GM18861 (cell line): ENCODE measurements around the gene CCDC71L.
A peak's percentile ranks its signal among the peaks of the same experiment; 100 is the strongest.
"Not testable (repeated sequence)": the region's sequence is repeated elsewhere in the genome, so short reads cannot be mapped to it uniquely, and the experiment has no call there.

Experiments
- ATAC-seq: cut with Tn5 transposase; IDR thresholded peaks from one replicate; pipeline ENCODE4 v1.9.1; 2021; ENCODE audit not compliant: unreplicated experiment

CCDC71L gene

GRCh38 chr7:106660862-106661720 is at the start of gene CCDC71L:
TSS of gene CCDC71L (minus strand) at chr7:106661158. CDS start at chr7:106660896, 262 bp downstream.
- peak; percentile 44 for ATAC-seq

DNA sequence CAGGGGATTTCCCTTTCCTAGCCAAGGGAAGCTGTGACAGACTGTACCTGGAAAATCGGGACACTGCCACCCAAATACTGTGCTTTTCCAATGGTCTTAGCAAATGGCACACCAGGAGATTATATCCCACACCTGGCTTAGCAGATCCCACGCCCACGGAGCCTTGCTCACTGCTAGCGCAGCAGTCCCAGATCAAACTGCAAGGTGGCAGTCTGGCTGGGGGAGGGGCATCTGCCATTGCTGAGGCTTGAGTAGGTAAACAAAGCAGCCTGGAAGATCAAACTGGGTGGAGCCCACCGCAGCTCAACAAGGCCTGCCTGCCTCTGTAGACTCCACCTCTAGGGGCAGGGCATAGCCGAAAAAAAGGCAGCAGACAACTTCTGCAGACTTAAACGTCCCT is 48.6 kb upstream of the CCDC71L start:
- ATAC-seq, result not testable (repeated sequence)

DNA sequence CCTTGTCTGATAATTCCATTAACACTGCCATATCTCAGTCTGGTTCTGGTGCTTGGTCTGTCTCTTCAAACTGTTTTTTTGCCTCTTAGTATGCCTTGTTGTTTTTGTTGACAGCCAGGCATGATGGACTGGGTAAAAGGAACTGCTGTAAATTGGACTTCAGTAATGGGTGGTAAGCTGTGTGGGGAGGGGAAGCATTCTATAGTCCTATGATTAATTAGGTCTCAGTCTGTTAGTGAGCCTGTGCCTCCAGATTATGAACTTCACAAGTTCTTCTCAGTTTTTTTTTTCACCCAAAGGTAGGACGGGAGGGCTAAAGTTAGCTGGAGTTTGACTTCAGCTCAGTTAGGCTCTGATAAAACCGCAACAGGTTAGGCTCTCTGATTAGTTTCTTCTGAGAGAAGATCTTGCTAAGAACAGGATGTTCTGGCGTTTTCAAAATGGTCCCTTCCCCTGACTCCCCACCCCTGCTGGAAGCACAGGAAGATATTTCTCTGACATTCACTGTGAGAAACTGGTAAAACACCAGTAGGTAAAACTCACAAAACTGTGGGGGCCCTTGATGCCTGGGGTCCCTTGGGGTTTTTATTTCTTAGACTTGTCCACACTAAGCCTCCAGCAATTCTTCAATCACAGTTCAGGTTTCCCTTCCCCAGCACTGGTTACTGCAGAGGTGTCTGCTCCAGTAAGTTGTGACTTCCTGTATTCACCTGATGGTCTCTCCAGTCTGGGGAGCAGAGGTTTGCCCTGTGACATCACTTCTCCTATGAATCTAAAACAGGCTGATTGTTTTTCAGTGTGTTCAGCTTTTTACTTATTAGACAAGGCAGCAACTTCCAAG is 43.3 kb upstream of the CCDC71L start:
- ATAC-seq, result no peak

GRCh38 chr7:106693677-106694353 is 32.9 kb upstream of the CCDC71L start:
- ATAC-seq, result no peak

DNA sequence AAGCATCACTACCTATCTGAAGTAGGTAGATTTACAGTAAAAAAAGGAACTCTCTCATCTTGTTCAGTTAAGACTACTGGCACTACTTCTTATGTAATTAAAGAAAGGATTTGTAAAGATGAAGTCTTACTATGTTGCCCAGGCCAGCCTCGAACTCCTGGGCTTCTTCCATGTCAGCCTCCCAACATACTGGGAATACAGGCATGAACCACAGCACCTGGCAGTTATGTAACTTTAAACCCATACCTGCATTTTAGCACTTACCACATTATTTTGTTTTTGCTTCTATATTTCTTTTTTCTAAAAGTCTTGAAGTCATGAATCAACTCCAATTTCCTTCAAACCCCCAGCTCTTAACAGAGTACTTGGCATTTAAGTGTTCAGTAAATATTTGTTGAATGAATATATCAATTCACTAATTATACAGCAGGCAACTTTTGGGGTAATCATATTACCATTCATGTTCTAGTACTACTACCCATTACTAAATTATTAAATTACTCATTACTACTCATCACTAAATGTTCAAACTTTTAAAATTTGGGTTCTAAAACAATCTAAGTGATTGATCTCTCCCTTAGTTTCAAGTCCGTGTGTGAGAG is 31.6 kb upstream of the CCDC71L start:
- ATAC-seq, result no peak

DNA sequence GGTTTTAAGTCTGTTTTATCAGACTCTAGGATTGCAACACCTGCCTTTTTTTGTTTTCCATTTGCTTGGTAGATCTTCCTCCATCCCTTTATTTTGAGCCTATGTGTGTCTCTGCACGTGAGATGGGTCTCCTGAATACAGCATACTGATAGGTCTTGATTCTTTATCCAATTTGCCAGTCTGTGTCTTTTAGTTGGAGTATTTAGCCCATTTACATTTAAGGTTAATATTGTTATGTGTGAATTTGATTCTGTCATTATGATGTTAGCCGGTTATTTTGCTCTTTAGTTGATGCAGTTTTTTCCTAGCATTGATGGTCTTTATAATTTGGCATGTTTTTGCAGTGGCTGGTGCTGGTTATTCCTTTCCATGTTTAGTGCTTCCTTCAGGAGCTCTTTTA is 27.2 kb upstream of the CCDC71L start:
- ATAC-seq, result not testable (repeated sequence)

DNA sequence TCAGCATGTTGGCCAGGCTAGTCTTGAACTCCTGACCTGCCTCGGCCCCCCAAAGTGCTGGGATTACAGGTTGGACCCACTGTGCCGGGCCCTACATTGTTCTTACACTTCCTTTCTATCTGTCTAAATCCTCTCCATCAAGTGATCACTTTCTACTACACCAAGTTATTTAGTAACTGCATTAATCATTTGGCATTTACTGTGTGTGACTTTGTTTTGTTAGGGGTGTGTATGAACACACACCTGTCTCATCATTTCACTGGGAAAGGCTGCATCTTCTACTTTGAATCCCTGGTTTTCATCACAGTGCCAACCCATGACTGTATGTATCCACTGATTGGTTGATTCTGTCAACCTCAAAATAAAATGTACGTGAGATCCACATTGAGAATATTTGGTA is 23.0 kb upstream of the CCDC71L start:
- ATAC-seq, result no peak

GRCh38 chr7:106681815-106682495 is 21.0 kb upstream of the CCDC71L start:
- ATAC-seq, result no peak

- peak; percentile 97 for ATAC-seq
These were observed 18.4 kb upstream of the CCDC71L start for GRCh38 chr7:106679153-106679931.

DNA sequence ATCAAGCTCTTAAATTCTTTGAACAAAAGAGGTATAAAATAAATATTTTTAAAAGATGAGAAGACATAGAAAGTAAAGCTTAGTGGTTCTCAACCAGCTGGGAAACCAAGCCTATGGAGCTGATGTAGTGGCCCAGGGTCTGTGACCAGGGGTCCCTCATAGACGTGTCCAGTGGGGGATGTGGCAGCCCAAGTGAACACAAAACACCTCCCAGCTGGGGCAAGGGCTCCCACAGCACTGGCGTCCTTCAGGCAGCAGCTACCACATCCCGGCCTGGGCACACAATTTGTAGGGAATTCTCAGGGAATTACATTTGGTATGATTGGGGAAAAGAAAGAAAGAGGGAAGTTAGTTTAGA is 17.8 kb upstream of the CCDC71L start:
- ATAC-seq, result no peak

DNA sequence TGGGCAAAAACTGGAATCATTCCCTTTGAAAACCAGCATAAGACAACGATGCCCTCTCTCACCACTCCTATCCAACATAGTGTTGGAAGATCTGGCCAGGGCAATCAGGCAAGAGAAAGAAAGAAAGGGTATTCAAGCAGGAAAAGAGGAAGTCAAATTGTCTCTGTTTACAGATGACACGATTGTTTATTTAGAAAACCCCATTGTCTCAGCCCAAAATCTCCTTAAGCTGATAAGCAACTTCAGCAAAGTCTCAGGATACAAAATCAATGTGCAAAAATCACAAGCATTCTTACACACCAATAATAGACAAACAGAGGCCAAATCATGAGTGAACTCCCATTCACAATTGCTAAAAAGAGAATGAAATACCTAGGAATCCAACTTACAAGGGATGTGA is 15.5 kb upstream of the CCDC71L start:
- ATAC-seq, result not testable (repeated sequence)

- not testable (repeated sequence) for ATAC-seq
These were observed 12.7 kb upstream of the CCDC71L start for GRCh38 chr7:106673688-106674087.

GRCh38 chr7:106671930-106672329 is 11.0 kb upstream of the CCDC71L start:
- not testable (repeated sequence) for ATAC-seq

- no peak for ATAC-seq
These were observed 10.2 kb upstream of the CCDC71L start for GRCh38 chr7:106671160-106671559.

- ATAC-seq, result no peak
These were observed 8.0 kb upstream of the CCDC71L start for GRCh38 chr7:106668861-106669524.

DNA sequence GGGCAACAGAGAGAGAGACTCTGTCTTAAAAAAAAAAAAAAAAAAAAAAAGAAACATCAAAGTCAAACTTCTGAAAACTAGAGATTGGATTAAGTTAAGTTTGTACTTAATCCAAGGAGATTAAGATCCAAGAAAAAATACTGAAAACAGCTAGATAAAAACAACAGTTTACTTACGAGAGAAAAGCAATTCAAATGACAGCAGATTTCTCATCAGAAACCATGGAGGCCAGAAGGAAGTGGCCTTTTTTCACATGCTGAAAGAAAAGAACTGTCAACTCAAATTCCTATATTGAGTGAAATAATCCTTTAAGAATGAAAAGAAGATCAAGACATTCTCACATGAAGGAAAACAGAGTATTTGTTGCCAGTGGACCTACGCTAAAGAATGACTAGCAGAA is 5.4 kb upstream of the CCDC71L start:
- no peak for ATAC-seq

DNA sequence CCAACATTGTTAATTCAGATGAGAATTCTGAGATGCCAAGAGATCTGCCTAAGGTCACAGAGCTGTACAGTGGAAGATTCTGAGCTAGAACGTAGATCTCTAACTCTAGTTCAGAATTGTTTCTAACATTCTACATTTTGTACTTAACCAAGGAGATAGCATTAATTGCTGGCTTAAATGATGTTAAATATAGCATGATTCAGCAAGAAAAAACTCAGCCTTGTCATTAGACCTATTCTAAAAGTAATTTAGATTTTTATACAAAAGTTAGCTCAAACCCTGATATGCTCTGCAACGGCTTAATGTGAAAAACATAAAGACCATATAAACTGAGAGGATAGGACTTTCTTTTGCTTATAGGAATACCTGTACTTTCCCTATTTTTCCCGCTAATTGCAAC is 3.4 kb upstream of the CCDC71L start:
- ATAC-seq, result no peak

DNA sequence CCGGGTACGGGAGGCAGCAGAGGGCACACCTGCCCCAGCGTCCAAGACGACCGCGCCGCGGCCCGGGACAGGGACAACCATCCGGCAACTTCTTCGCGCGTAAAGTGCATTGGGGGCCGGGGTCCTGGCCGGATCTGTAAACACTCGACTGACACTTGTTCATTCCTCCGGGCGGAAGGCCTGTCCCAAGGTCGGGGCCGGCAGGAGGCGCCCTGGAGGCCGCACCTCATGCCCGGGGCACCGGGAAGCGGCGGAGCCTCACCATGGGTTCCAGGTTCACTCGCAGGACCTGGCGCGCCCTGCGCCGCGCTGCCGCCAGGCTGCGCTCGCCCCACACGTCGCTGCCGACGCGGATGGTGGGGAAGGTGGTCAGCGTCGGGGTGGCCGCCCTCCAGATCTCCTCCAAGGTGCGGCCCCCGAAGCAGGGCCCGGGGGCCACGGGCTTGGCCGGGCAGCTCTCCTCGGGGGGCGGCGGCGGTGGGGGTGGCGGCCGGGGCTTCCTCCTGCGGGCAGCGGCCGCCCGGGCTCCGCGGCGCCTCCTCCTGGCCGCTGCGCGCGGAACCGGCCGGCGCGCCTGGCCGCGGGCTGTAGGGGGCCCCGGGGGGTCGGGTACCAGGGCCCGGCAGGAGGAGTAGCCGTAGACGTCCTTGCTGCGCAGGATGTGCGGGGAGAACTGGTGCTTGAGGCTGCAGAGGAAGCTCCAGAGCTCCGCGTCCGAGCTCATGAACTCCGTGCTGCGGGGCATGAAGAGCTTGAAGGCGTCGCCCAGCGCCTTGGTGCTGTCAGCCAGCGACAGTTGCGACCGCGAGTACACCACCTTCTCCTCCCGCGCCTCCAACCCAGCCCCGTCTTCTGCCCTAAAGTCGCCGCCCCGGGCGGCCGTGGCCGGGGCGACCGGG is 746 bp downstream of the CCDC71L start:
- ATAC-seq, result peak; percentile 65
